ENCODE data around the gene KCNQ1. TPM values are rescaled to one million over a fixed set of nuclear protein-coding genes. Genes with fewer than 3 reads are reported as not detected.

The KCNQ1 gene
- total RNA-seq, 1 experiment from 2014 or later = 2.3 TPM

DNA sequence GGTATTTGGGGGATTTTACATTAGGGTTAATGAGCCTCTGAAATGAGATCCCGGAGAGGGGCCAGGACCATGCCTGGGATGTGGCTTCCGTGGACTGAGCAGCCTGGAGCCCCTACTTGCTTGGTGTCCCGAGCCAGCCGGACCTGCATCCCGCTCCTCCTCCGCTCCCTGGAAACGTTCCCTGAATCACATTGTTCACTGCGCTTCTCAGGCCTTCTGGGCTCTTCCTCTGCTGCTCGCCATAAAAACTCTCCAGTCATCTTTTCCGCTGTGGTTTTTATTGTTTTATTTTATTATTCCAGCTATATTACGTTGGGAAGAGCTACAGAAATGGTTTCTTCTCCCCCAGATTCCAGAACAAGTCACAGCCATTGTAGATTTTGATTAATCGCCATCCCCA, 268.3 kb downstream of the KCNQ1 start:
- no peak for TF ChIP-seq CTCF (conservative IDR thresholded peaks at IDR 0.05)
- Histone ChIP-seq H3K27me3 (ENCODE audit: insufficient read depth, low read length) (peaks cover 9% of the 10 kb centered on the region; the same call in 1 of the 2 replicates), H4K91ac (ENCODE audit: insufficient read length, low read depth, low read length) (no peak overlapping the region), H3K23ac (ENCODE audit: insufficient read length, low read depth, low read length) (no peak overlapping the region), H3K79me1 (ENCODE audit: insufficient read depth, low read depth, low read length, poor library complexity, severe bottlenecking) (no peaks in the 10 kb centered on the region), H3K79me2 (ENCODE audit: insufficient read depth, low read length) (no peaks in the 10 kb centered on the region), H2BK20ac (ENCODE audit: low read depth, low read length, poor library complexity, severe bottlenecking) (no peak overlapping the region), H4K8ac (replicated peaks; ENCODE audit: insufficient read length, low read depth, low read length) (no peak overlapping the region), H3K4ac (ENCODE audit: low read depth, low read length) (no peak overlapping the region), H3T11ph (ENCODE audit: low read length) (no peak overlapping the region), H3K18ac (ENCODE audit: insufficient read length, low read depth, low read length) (no peak overlapping the region), H3K4me2 (ENCODE audit: insufficient read depth, insufficient read length, low read length) (no peak overlapping the region), H4K5ac (ENCODE audit: insufficient read length, low read depth, low read length) (no peak overlapping the region), H2BK5ac (ENCODE audit: insufficient read length, low read length) (no peak overlapping the region), H2AK5ac (ENCODE audit: insufficient read length, low read length) (no peak overlapping the region), H2AFZ (ENCODE audit: low read length) (no peak overlapping the region), H2BK15ac (ENCODE audit: low read depth, low read length) (no peak overlapping the region), H3K4me1 (ENCODE audit: insufficient read depth, low read length) (no peaks in the 10 kb centered on the region; the same call in 1 of the 2 replicates), H2BK12ac (ENCODE audit: insufficient read length, low read depth, low read length) (no peak overlapping the region), H2BK120ac (ENCODE audit: low read depth, low read length, poor library complexity, severe bottlenecking) (no peak overlapping the region), H4K20me1 (ENCODE audit: control insufficient read depth, insufficient read depth, insufficient read length) (no peaks in the 10 kb centered on the region), H3K27ac (ENCODE audit: insufficient read length, low read depth, low read length) (no peak overlapping the region), H3K9me3 (ENCODE audit: control insufficient read depth, low read depth, low read length) (no peaks in the 10 kb centered on the region), H3K56ac (ENCODE audit: insufficient read length, low read depth, low read length) (no peak overlapping the region), H3K14ac (ENCODE audit: insufficient read depth, low read length) (no peak overlapping the region; the same call in 1 of the 2 replicates), H3K23me2 (ENCODE audit: insufficient read length, low read depth, low read length, poor library complexity, severe bottlenecking) (no peaks in the 10 kb centered on the region), H3K9ac (ENCODE audit: extremely low read depth, insufficient read length, low read length) (no peak overlapping the region)
- Mint-ChIP-seq H3K9me3 (peaks cover 18% of the 10 kb centered on the region in 2 experiments), H3K27me3 (ENCODE audit: low read depth) (peaks cover 100% of the 10 kb centered on the region), H3K4me1 (peaks cover 6 to 13% of the 10 kb centered on the region in 2 experiments), H3K36me3 (ENCODE audit: insufficient read depth in 1 of 3, low read depth in 3 of 3) (peaks cover 2 to 19% (median 3%) of the 10 kb centered on the region in 3 experiments; a peak in 4 of 7 replicates), H3K4me3 (no peak overlapping the region), H3K27ac (no peak overlapping the region)
- no CpG with 5 or more reads among the region's 12 CpGs for WGBS (ENCODE audit: extremely low coverage, insufficient read length, low lambda C conversion rate)
- DNase-seq = no peak

Measured in H9 (cell line).